HCT116 (cell line): Measurements from ENCODE around the gene IRX6. TPM values are rescaled to one million over a fixed set of nuclear protein-coding genes. Genes with fewer than 3 reads are reported as not detected.

Source experiments
- ATAC-seq: fragments of 200-7000 bp; cut with Tn5 transposase; 2 replicates; pipeline ENCODE4 v1.9.1; 2020; ENCODE audit warnings: mild to moderate bottlenecking, moderate library complexity
- BruUV-seq: library from RNA; stranded (reverse); fragments of 400-500 nt; replicated peaks from 2 replicates; lab custom pipeline; 2021; lab: Mats Ljungman, UMichigan
- CTCF ChIA-PET: fragments of 300-600 bp; sonication (Branson Sonifier 250); formaldehyde crosslinking; loops from one replicate; lab custom pipeline; 2021; ENCODE audit warnings: antibody characterized with exemption; lab: Charles Lee
- POLR2A ChIA-PET: fragments of 300-600, 350-600 bp; sonication (Branson Sonifier 250); formaldehyde crosslinking; loops from one replicate; lab custom pipeline; 2021; ENCODE audit warnings: antibody characterized with exemption; lab: Charles Lee
- RAD21 ChIA-PET, 2 experiments: fragments of 300-600 bp; sonication (Branson Sonifier 250); formaldehyde crosslinking; loops; one replicate each; lab custom pipeline; 2023; ENCODE audit warnings: low total read pairs in 2 of 2; ENCODE audit not compliant: uncharacterized antibody in 2 of 2, unreplicated experiment in 2 of 2, low non-redundant PET in 1 of 2; lab: Charles Lee
- DNase-seq: peaks from one replicate; pipeline ENCODE4 v3.0.0-alpha.2; 2010; ENCODE audit warnings: low read depth, low spot score
- H2AFZ ChIP-seq: fragments of 200-600 bp; shearing (Covaris generic), sonication (generic); 2 replicates; pipeline ENCODE4 v1.6.1; 2017; ENCODE audit warnings: low read depth, mixed run types, mixed read lengths, antibody characterized with exemption, low read length; ENCODE audit not compliant: poor library complexity, severe bottlenecking
- H3K27ac ChIP-seq: 2 replicates; pipeline ENCODE4 v1.5.1; 2012; ENCODE audit warnings: low read depth, low read length
- H3K27me3 ChIP-seq: fragments of 200-600 bp; sonication (generic); 2 replicates; pipeline ENCODE4 v1.6.1; 2016; ENCODE audit warnings: mixed run types, low read length, mixed read lengths; ENCODE audit not compliant: insufficient read depth
- H3K36me3 ChIP-seq, 2 experiments: fragments of 200-500 bp in 1 of 2; fragments of 200-600 bp in 1 of 2; sonication (Bioruptor generic) in 1 of 2; sonication (generic) in 1 of 2; 2 replicates each; pipeline versions ENCODE4 v1.5.1 to v1.6.1; 2014 to 2016; ENCODE audit warnings: low read length in 2 of 2, inconsistent platforms in 1 of 2, mixed read lengths in 1 of 2, mixed run types in 1 of 2; ENCODE audit not compliant: insufficient read depth in 2 of 2, control insufficient read depth in 1 of 2
- H3K4me1 ChIP-seq, 2 experiments: fragments of 200-600 bp in 1 of 2; sonication (generic) in 1 of 2; 2 replicates each; pipeline versions ENCODE4 v1.5.1 to v1.6.1; 2012 to 2017; ENCODE audit warnings: low read length in 2 of 2, inconsistent platforms in 1 of 2, mild to moderate bottlenecking in 1 of 2, mixed read lengths in 1 of 2, mixed run types in 1 of 2, moderate library complexity in 1 of 2; ENCODE audit not compliant: insufficient read depth in 2 of 2, control insufficient read depth in 1 of 2
- H3K4me2 ChIP-seq: fragments of 200-600 bp; sonication (generic); 2 replicates; pipeline ENCODE4 v1.6.1; 2017; ENCODE audit warnings: mixed run types, low read length, mixed read lengths
- H3K4me3 ChIP-seq, 2 experiments: fragments of 200-600 bp in 1 of 2; sonication (generic) in 1 of 2; replicated peaks in 1 of 2; 2 replicates each; pipeline ENCODE4 v1.5.1; 2011 to 2016; ENCODE audit warnings: low read length in 2 of 2, control low read depth in 1 of 2, low read depth in 1 of 2, mild to moderate bottlenecking in 1 of 2, mixed read lengths in 1 of 2, mixed run types in 1 of 2
- H3K79me2 ChIP-seq: fragments of 200-600 bp; sonication (generic); 2 replicates; pipeline ENCODE4 v1.6.1; 2017; ENCODE audit warnings: mild to moderate bottlenecking, mixed run types, low read length, moderate library complexity, mixed read lengths; ENCODE audit not compliant: insufficient read depth
- H3K9ac ChIP-seq: fragments of 200-600 bp; sonication (generic); 2 replicates; pipeline ENCODE4 v1.6.1; 2016; ENCODE audit warnings: low read length, mixed read lengths
- H3K9me2 ChIP-seq: fragments of 200-600 bp; sonication (generic), shearing (Covaris generic); 2 replicates; pipeline ENCODE4 v1.6.1; 2017; ENCODE audit warnings: mixed run types, mild to moderate bottlenecking, moderate library complexity; ENCODE audit not compliant: insufficient read depth
- H3K9me3 ChIP-seq, 2 experiments: fragments of 200-500 bp in 1 of 2; fragments of 200-600 bp in 1 of 2; sonication (Bioruptor generic) in 1 of 2; sonication (generic) in 1 of 2; 2 replicates each; pipeline ENCODE4 v1.6.1; 2014 to 2017; ENCODE audit warnings: low read length in 2 of 2, mixed read lengths in 2 of 2, inconsistent platforms in 1 of 2, low read depth in 1 of 2, mild to moderate bottlenecking in 1 of 2, mixed run types in 1 of 2, moderate library complexity in 1 of 2; ENCODE audit not compliant: control insufficient read depth in 1 of 2, insufficient read depth in 1 of 2
- H4K20me1 ChIP-seq: fragments of 200-600 bp; sonication (generic), shearing (Covaris generic); 2 replicates; pipeline ENCODE4 v1.6.1; 2017; ENCODE audit warnings: mixed run types, mild to moderate bottlenecking, moderate library complexity; ENCODE audit not compliant: insufficient read depth
- EGR1 ChIP-seq: IDR thresholded peaks from 2 replicates; pipeline ENCODE4 v1.6.1; 2012; ENCODE audit warnings: low read depth
- EZH2 ChIP-seq: fragments of 200-600 bp; sonication (generic); IDR thresholded peaks from 2 replicates; pipeline ENCODE4 v1.6.1; 2017; ENCODE audit warnings: antibody characterized with exemption, mixed run types
- EZH2phosphoT487 ChIP-seq: fragments of 200-600 bp; IDR thresholded peaks from 2 replicates; pipeline ENCODE4 v1.6.1; 2018; ENCODE audit warnings: antibody characterized with exemption, borderline replicate concordance
- FOSL1 ChIP-seq: IDR thresholded peaks from 2 replicates; pipeline ENCODE4 v1.6.1; 2012; ENCODE audit warnings: low read depth
- JUND ChIP-seq: IDR thresholded peaks from 2 replicates; pipeline ENCODE4 v1.6.1; 2012
- POLR2A ChIP-seq: IDR thresholded peaks from 2 replicates; pipeline ENCODE4 v1.7.0; 2011; ENCODE audit warnings: borderline replicate concordance; ENCODE audit not compliant: insufficient read depth, insufficient read length; ENCODE audit errors: extremely low read depth
- POLR2AphosphoS5 ChIP-seq: IDR thresholded peaks from 2 replicates; pipeline ENCODE4 v1.6.1; 2011; ENCODE audit warnings: mild to moderate bottlenecking, low read depth, low read length, moderate library complexity
- REST ChIP-seq: IDR thresholded peaks from 2 replicates; pipeline ENCODE4 v1.6.1; 2012; ENCODE audit warnings: low read depth
- SIN3A ChIP-seq: IDR thresholded peaks from 2 replicates; pipeline ENCODE4 v1.6.1; 2012; ENCODE audit warnings: low read depth
- SP1 ChIP-seq: IDR thresholded peaks from 2 replicates; pipeline ENCODE4 v1.6.1; 2012; ENCODE audit warnings: low read depth
- SRF ChIP-seq: IDR thresholded peaks from 2 replicates; pipeline ENCODE4 v1.6.1; 2012; ENCODE audit warnings: low read depth
- TCF7L2 ChIP-seq: IDR thresholded peaks from 2 replicates; pipeline ENCODE4 v1.7.0; 2011; ENCODE audit warnings: borderline replicate concordance, inconsistent platforms; ENCODE audit not compliant: insufficient read depth, insufficient read length; ENCODE audit errors: extremely low read depth
- YY1 ChIP-seq: IDR thresholded peaks from 2 replicates; pipeline ENCODE4 v1.6.1; 2011; ENCODE audit warnings: low read length, low read depth, moderate library complexity, mild to moderate bottlenecking; ENCODE audit not compliant: insufficient replicate concordance; ENCODE audit errors: extremely low read depth
- intact Hi-C: fragments of 100-400 bp; cut with micrococcal nuclease; formaldehyde crosslinking; loops from 2 replicates; pipeline ENCODE4 v1.10.0; 2022
- total RNA-seq: library from RNA; stranded (reverse); gene quantifications from one replicate; pipeline ENCODE4 v1.2.1, GENCODE V29; 2021; ENCODE audit not compliant: unreplicated experiment

IRX6 gene
- total RNA-seq, 1 experiment from 2014 or later = not detected

DNA sequence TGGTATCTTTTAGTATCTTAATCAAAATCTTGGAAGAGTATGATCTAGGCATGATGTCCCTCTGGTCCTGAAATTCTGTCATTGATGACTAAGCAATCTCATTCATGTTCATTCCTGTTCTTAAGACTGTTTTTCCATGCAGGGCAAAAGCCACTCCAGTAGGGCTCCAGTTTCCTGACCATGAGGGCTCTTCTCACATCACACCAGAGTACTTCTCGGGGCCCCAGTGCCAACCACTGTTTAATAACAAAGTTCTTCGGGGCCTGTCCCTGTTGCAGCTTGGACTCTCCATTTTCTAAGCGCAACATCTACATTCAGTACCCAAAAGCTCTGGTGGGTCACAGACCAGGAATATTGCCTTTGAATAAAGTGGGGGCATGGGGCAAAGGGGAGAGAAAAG, 52.0 kb downstream of the IRX6 start:
- ATAC-seq = no peak
- ChIA-PET POLR2A (no interaction called here), CTCF (no interaction called here), RAD21 (no interaction called here)
- Histone ChIP-seq H3K36me3 (no peaks in the 10 kb centered on the region), H3K27ac (no peak overlapping the region), H3K9ac (no peak overlapping the region), H3K4me3 (no peak overlapping the region), H3K9me3 (no peaks in the 10 kb centered on the region), H3K9me2 (no peaks in the 10 kb centered on the region), H3K4me1 (no peaks in the 10 kb centered on the region), H3K27me3 (peaks cover 40% of the 10 kb centered on the region; the same call in 1 of the 2 replicates), H2AFZ (no peak overlapping the region), H3K4me2 (no peak overlapping the region), H4K20me1 (no peaks in the 10 kb centered on the region), H3K79me2 (no peaks in the 10 kb centered on the region)
- TF ChIP-seq REST (no peak), POLR2AphosphoS5 (no peak), SRF (no peak), FOSL1 (no peak), EZH2 (no peak), TCF7L2 (no peak), POLR2A (no peak), SP1 (no peak), JUND (no peak), EZH2phosphoT487 (no peak), SIN3A (no peak), YY1 (no peak), EGR1 (no peak)
- no peak for DNase-seq
- intact Hi-C loops = no loop called here
- no TSS peak for BruUV-seq
